K562 (cell line): ENCODE results near the gene SETD4. TPM values are rescaled to one million over a fixed set of nuclear protein-coding genes. Genes with fewer than 3 reads are reported as not detected.

Source experiments
- ATAC-seq: fragments of 200-7000 bp; cut with Tn5 transposase; 3 replicates; pipeline ENCODE4 v1.9.1; 2020; ENCODE audit warnings: moderate library complexity
- BruUV-seq: library from RNA; stranded (reverse); fragments of 400-500 nt; replicated peaks from 2 replicates; lab custom pipeline; 2021; lab: Mats Ljungman, UMichigan
- CTCF ChIA-PET: fragments of 300-600 bp; formaldehyde crosslinking; extraction: SDS; loops from one replicate; lab custom pipeline; 2021; ENCODE audit warnings: low intra/inter-chr PET ratio; lab: Yijun Ruan, JAX
- POLR2A ChIA-PET: fragments of 300-600, 350-650 bp; sonication (Branson Sonifier 250); formaldehyde crosslinking; extraction: SDS; loops from one replicate; lab custom pipeline; 2021; ENCODE audit warnings: antibody characterized with exemption, inconsistent platforms; lab: Yijun Ruan, JAX
- DNase-seq, 4 experiments: peaks; one replicate each; pipeline versions ENCODE4 v3.0.0 to v3.0.0-alpha.2; 2011 to 2018; ENCODE audit warnings: low spot score in 3 of 4, mixed read lengths in 3 of 4; ENCODE audit errors: extremely low read depth in 1 of 4
- FAIRE-seq: peaks from 2 replicates; lab custom pipeline; 2011; peaks lifted over from hg19 to GRCh38; lab: Jason Lieb, UNC
- H2AFZ ChIP-seq: 2 replicates; pipeline ENCODE4 v1.6.0; 2011; ENCODE audit warnings: low read depth, low read length, control low read depth, inconsistent platforms
- H3K27ac ChIP-seq: fragments of 200-600 bp; 3 replicates; pipeline ENCODE4 v1.8.0; 2011; ENCODE audit warnings: low read depth, mild to moderate bottlenecking, control low read depth, inconsistent platforms, low read length, moderate library complexity, mixed read lengths; ENCODE audit errors: extremely low read depth
- H3K27me3 ChIP-seq, 2 experiments: fragments of 300-600 bp in 1 of 2; 2 replicates in 1 of 2; 3 replicates in 1 of 2; pipeline versions ENCODE4 v1.6.0 to v1.8.0; 2011; ENCODE audit warnings: inconsistent platforms in 2 of 2, low read length in 2 of 2, mild to moderate bottlenecking in 1 of 2, mixed read lengths in 1 of 2, moderate library complexity in 1 of 2; ENCODE audit not compliant: control insufficient read depth in 2 of 2, insufficient read depth in 2 of 2
- H3K36me3 ChIP-seq: fragments of 300-600 bp; 3 replicates; pipeline ENCODE4 v1.8.0; 2011; ENCODE audit warnings: mild to moderate bottlenecking, low read length, inconsistent platforms; ENCODE audit not compliant: control insufficient read depth, insufficient read depth
- H3K4me1 ChIP-seq, 2 experiments: fragments of 200-600 bp in 1 of 2; replicated peaks in 1 of 2; 2 replicates in 1 of 2; 3 replicates in 1 of 2; pipeline versions ENCODE4 v1.5.1 to v1.8.0; 2011; ENCODE audit warnings: inconsistent platforms in 2 of 2, low read length in 2 of 2, mild to moderate bottlenecking in 1 of 2, mixed read lengths in 1 of 2, moderate library complexity in 1 of 2; ENCODE audit not compliant: control insufficient read depth in 2 of 2, insufficient read depth in 2 of 2
- H3K4me2 ChIP-seq: 2 replicates; pipeline ENCODE4 v1.6.1; 2011; ENCODE audit warnings: low read length, control low read depth, inconsistent platforms, mixed read lengths; ENCODE audit not compliant: insufficient read depth
- H3K4me3 ChIP-seq: fragments of 200-600 bp; sonication (generic), shearing (Covaris generic); 2 replicates; pipeline ENCODE4 v1.5.1; 2016; ENCODE audit warnings: control low read depth, inconsistent platforms
- H3K79me2 ChIP-seq: fragments of 200-600 bp; 3 replicates; pipeline ENCODE4 v1.8.0; 2011; ENCODE audit warnings: low read length, inconsistent platforms; ENCODE audit not compliant: control insufficient read depth, insufficient read depth
- H3K9ac ChIP-seq, 2 experiments: 2 replicates each; pipeline versions ENCODE4 v1.6.0 to v1.6.1; 2011; ENCODE audit warnings: low read depth in 2 of 2, low read length in 2 of 2, control low read depth in 1 of 2, inconsistent platforms in 1 of 2, mild to moderate bottlenecking in 1 of 2, mixed read lengths in 1 of 2; ENCODE audit not compliant: insufficient read depth in 1 of 2
- H3K9me1 ChIP-seq: one replicate; pipeline ENCODE4 v1.6.0; 2011; ENCODE audit warnings: inconsistent platforms, mild to moderate bottlenecking, low read length, moderate library complexity; ENCODE audit not compliant: control insufficient read depth, insufficient read depth
- H3K9me3 ChIP-seq: replicated peaks from 2 replicates; pipeline ENCODE4 v1.5.1; 2011; ENCODE audit warnings: low read depth, low read length, inconsistent platforms; ENCODE audit not compliant: control insufficient read depth, insufficient read depth
- H4K20me1 ChIP-seq: replicated peaks from 2 replicates; pipeline ENCODE4 v1.6.1; 2011; ENCODE audit warnings: low read length, inconsistent platforms, mixed read lengths; ENCODE audit not compliant: control insufficient read depth, insufficient read depth
- BRD4 ChIP-seq: fragments of 200-600 bp; sonication (generic); IDR thresholded peaks from 2 replicates; pipeline ENCODE4 v1.6.1; 2017; ENCODE audit warnings: inconsistent platforms
- ESRRA ChIP-seq: fragments of 450-650 bp; IDR thresholded peaks from 2 replicates; pipeline ENCODE4 v1.6.1; 2014; ENCODE audit warnings: low read depth, mild to moderate bottlenecking, moderate library complexity, borderline replicate concordance
- POU5F1 ChIP-seq: fragments of 150-350 bp; IDR thresholded peaks from 2 replicates; pipeline ENCODE4 v1.6.1; 2014; ENCODE audit warnings: borderline replicate concordance, low read length, low read depth, mild to moderate bottlenecking; ENCODE audit not compliant: partially characterized antibody
- STAT5B ChIP-seq: fragments of 250-450 bp; sonication (Bioruptor Pico); IDR thresholded peaks from 2 replicates; pipeline ENCODE4 v1.8.0; 2021; ENCODE audit warnings: mild to moderate bottlenecking, inconsistent platforms
- ZBTB17 ChIP-seq: fragments of 450-650 bp; formaldehyde crosslinking; IDR thresholded peaks from 2 replicates; pipeline ENCODE4 v1.4.0; 2020; ENCODE audit warnings: mild to moderate bottlenecking
- ZKSCAN1 ChIP-seq: fragments of 150-350 bp; IDR thresholded peaks from 2 replicates; pipeline ENCODE4 v1.6.1; 2016; ENCODE audit warnings: low read depth, low read length
- ZNF512 ChIP-seq: IDR thresholded peaks from 2 replicates; pipeline ENCODE4 v1.6.1; 2016; ENCODE audit warnings: missing genetic modification characterization, missing compliant biosample characterization
- ZNF609 ChIP-seq: sonication (generic); formaldehyde crosslinking; IDR thresholded peaks from 2 replicates; pipeline ENCODE4 v1.8.1; 2023; ENCODE audit warnings: missing genetic modification reagents, mild to moderate bottlenecking, borderline replicate concordance
- WGBS: fragments of 100-300 bp; shearing (Covaris generic); methylation state at CpG from one replicate; pipeline ENCODE4 v1.1.6; 2016; ENCODE audit warnings: low coverage, mixed read lengths; ENCODE audit not compliant: insufficient coverage; ENCODE audit errors: missing lambda C conversion rate; 5-methylcytosine and 5-hydroxymethylcytosine counted together
- in situ Hi-C: fragments of 300-500 bp; cut with MboI; formaldehyde crosslinking; loops from 4 replicates; pipeline ENCODE4 v1.15.0; 2018; ENCODE audit warnings: inconsistent platforms, mixed read lengths
- intact Hi-C: fragments of 100-400 bp; cut with micrococcal nuclease; formaldehyde crosslinking; loops from 2 replicates; pipeline ENCODE4 v1.14.2; 2022
- polyA plus RNA-seq, 8 experiments: library from polyadenylated mRNA; depleted of rRNA in 4 of 8; stranded (reverse) in 5 of 8; unstranded in 3 of 8; fragments of >200 nt; fragmentation: Nextera tagmentation in 2 of 8; fragmentation: Illumina TruSeq in 1 of 8; extraction: Ambion mirVana in 2 of 8; extraction: Trizol in 1 of 8; gene quantifications; 2 replicates each; pipeline versions ENCODE4 v1.2.1 to v1.2.3, GENCODE V29; 2011 to 2014; ENCODE audit warnings: inconsistent platforms in 1 of 8, missing spikeins in 1 of 8
- total RNA-seq, 7 experiments: library from RNA; depleted of rRNA in 6 of 7; stranded (reverse); fragments of >200 nt in 6 of 7; fragmentation: Illumina TruSeq in 2 of 7; extraction: Trizol in 2 of 7; gene quantifications; 2 replicates each; pipeline versions ENCODE4 v1.2.1 to v1.2.3, GENCODE V29; 2011 to 2021; ENCODE audit warnings: low replicate concordance in 1 of 7

Gene SETD4
- total and polyA plus RNA-seq, 9 of the 15 experiments (the other 6 are each of a cell fraction or from before 2014, with no cell fraction given), result 16.1 to 51.3 (median 25.7) TPM

GRCh38 chr21:36076878-36077655, 16.7 kb upstream of the SETD4 start (continued):
- TF ChIP-seq ZBTB17, result no peak
- no peak for TF ChIP-seq ESRRA
- no peak for TF ChIP-seq POU5F1

GRCh38 chr21:36075953-36076352, 15.6 kb upstream of the SETD4 start:
- POLR2A ChIA-PET, result interaction anchor here (0.6 kb wide), 2 partner anchors 32 to 593 kb away, joined by 3 to 4 read pairs; no protein-coding TSS in a partner anchor

More at GRCh38 chr21:36075953-36076352, 15.6 kb upstream of the SETD4 start:
- H3K79me2 ChIP-seq, result no peaks in the 10 kb centered on the region
- TF ChIP-seq BRD4 (no peak), STAT5B (CRISPR knock-in tag) (no peak), ZKSCAN1 (no peak), ZNF512 (tag) (peak; percentile 68), ZNF609 (CRISPR knock-in tag) (no peak)
- FAIRE-seq (no peak), ATAC-seq (no peak), DNase-seq (no peak)
- H3K9ac ChIP-seq, result no peak overlapping the region
- no peak overlapping the region for H3K4me3 ChIP-seq
- 0 out of 3 replicates have a peak, but pooled peaks cover 2% of the 10 kb centered on the region for H3K36me3 ChIP-seq
- no peak overlapping the region for H3K27ac ChIP-seq
- no peak overlapping the region for H2AFZ ChIP-seq
- WGBS, result 65% methylated on average over 5 of the region's 5 CpGs
- no peaks in the 10 kb centered on the region for H3K27me3 ChIP-seq
- intact Hi-C loops, result no loop called here
- H3K9me3 ChIP-seq, result peaks cover 3% of the 10 kb centered on the region
- no peaks in the 10 kb centered on the region for H4K20me1 ChIP-seq
- CTCF ChIA-PET, result interaction anchor here (0.6 kb wide), 1 partner anchor 321 kb away, joined by 5 read pairs; no protein-coding TSS in a partner anchor
- H3K4me2 ChIP-seq, result no peak overlapping the region
- H3K4me1 ChIP-seq, result peaks cover 4 to 31% of the 10 kb centered on the region in 2 experiments; a peak in 4 of 5 replicates
- in situ Hi-C loops, result no loop called here
- BruUV-seq, result no TSS peak
- H3K9me1 ChIP-seq, result no peaks in the 10 kb centered on the region
